ENCODE results near the gene LACRT.

DNA sequence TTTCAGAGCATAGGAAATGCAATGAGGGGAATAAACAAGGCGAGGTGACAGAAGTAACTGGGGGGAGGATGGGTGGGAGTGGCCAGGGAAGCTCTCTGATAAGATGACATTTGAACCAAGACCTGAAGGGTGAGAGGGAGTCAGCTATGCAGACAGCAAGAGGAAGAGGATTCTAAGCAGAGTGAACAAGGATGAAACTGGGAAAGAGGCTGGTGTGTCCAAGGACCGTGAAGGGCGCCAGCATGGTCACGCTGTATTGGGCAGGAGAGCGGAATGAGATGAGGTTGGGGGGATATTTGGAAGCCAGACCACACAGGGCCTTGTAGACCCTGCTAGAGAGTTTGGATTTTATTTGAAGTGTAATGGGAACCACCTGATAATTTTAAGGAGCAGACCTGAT, 35.7 kb downstream of the LACRT start:
- TF ChIP-seq, protein P1, sequence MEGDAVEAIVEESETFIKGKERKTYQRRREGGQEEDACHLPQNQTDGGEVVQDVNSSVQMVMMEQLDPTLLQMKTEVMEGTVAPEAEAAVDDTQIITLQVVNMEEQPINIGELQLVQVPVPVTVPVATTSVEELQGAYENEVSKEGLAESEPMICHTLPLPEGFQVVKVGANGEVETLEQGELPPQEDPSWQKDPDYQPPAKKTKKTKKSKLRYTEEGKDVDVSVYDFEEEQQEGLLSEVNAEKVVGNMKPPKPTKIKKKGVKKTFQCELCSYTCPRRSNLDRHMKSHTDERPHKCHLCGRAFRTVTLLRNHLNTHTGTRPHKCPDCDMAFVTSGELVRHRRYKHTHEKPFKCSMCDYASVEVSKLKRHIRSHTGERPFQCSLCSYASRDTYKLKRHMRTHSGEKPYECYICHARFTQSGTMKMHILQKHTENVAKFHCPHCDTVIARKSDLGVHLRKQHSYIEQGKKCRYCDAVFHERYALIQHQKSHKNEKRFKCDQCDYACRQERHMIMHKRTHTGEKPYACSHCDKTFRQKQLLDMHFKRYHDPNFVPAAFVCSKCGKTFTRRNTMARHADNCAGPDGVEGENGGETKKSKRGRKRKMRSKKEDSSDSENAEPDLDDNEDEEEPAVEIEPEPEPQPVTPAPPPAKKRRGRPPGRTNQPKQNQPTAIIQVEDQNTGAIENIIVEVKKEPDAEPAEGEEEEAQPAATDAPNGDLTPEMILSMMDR (conservative IDR thresholded peaks at IDR 0.05): no peak
- TF ChIP-seq ZFX (IDR thresholded peaks at IDR 0.05): no peak

Data from C4-2B (cell line).